ENCODE measurements around the gene MEIOB.
"Not testable (repeated sequence)": the region's sequence is repeated elsewhere in the genome, so short reads cannot be mapped to it uniquely, and the experiment has no call there.

MEIOB gene

DNA sequence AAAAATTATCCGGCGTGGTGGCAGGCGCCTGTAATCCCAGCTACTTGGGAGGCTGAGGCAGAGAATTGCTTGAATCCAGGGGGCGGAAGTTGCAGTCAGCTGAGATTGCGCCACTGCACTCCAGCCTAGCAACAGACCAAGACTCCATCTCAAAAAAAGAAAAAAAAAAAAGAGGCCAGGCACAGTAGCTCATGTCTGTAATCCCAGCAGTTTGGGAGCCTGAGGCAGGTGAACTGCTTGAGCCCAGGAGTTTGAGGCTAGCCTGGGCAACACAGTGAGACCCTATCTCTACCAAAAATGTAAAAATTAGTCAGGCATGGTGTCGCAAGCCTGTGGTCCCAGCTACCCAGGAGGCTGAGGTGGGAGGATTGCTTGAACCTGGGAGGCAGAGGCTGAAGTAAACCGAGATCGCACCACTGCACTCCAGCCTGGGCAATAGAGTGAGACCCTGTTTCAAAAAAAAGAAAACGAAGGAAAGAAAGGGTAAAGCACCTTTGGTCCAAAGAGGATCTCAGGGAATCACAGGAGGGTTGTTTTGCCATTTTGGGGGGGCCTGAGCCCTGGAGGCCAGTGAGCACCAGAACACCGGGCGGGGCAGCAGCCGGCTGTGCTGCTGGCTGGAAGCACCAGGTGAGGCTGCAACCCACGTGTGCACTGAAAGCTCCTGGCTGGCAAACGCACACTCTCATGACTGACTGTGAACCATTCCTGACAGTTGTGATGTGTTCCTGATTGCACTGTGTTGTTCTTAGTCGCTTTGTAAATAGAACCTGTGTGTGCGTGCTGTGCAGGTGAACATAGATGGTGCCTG is 27.9 kb upstream of the MEIOB start:
- no peaks in the 10 kb centered on the region for H3K9me3 ChIP-seq (replicated peaks; ENCODE audit: insufficient read depth, low read length)
- H3K9me2 ChIP-seq (replicated peaks; ENCODE audit: insufficient read depth, low read length): no peaks in the 10 kb centered on the region
- H3K27ac ChIP-seq (ENCODE audit: low read length): peak overlapping the region; percentile 89
- H3K4me3 ChIP-seq (ENCODE audit: low read length): peak overlapping the region; percentile 42
- H3F3A ChIP-seq (ENCODE audit: insufficient read depth, low read length): peaks cover 12% of the 10 kb centered on the region
- H3K9ac ChIP-seq (ENCODE audit: low read length): peak overlapping the region; percentile 66
- TF ChIP-seq EZH2 (optimal IDR thresholded peaks at IDR 0.05; ENCODE audit: low read depth, low read length) (no peak), CTCF (IDR thresholded peaks at IDR 0.05; ENCODE audit: low read length) (no peak), EZH2phosphoT487 (IDR thresholded peaks at IDR 0.05; ENCODE audit: low read length) (no peak)
- H3K36me3 ChIP-seq (replicated peaks; ENCODE audit: insufficient read depth, low read length): no peaks in the 10 kb centered on the region
- H3K4me2 ChIP-seq (ENCODE audit: low read depth, low read length): peak overlapping the region; percentile 88
- H4K20me1 ChIP-seq (ENCODE audit: insufficient read depth, low read length): no peaks in the 10 kb centered on the region
- no peaks in the 10 kb centered on the region for H3K79me2 ChIP-seq (ENCODE audit: low read length)
- peak; percentile 82 for DNase-seq
- no peaks in the 10 kb centered on the region for H3K27me3 ChIP-seq (replicated peaks; ENCODE audit: insufficient read depth, low read length)
- peak overlapping the region; percentile 88 for H2AFZ ChIP-seq (ENCODE audit: low read length)
- H3K4me1 ChIP-seq (ENCODE audit: low read length): peaks cover 15% of the 10 kb centered on the region

GRCh38 chr16:1897692-1898091 is 25.7 kb upstream of the MEIOB start:
- not testable (repeated sequence) for H2AFZ ChIP-seq (ENCODE audit: low read length); DNase-seq; H3K9ac ChIP-seq (ENCODE audit: low read length); H4K20me1 ChIP-seq (ENCODE audit: insufficient read depth, low read length); H3K27me3 ChIP-seq (replicated peaks; ENCODE audit: insufficient read depth, low read length); H3K79me2 ChIP-seq (ENCODE audit: low read length); H3K4me3 ChIP-seq (ENCODE audit: low read length); H3K36me3 ChIP-seq (replicated peaks; ENCODE audit: insufficient read depth, low read length); H3K9me3 ChIP-seq (replicated peaks; ENCODE audit: insufficient read depth, low read length); H3K9me2 ChIP-seq (replicated peaks; ENCODE audit: insufficient read depth, low read length); H3K27ac ChIP-seq (ENCODE audit: low read length); H3K4me2 ChIP-seq (ENCODE audit: low read depth, low read length)
- Histone ChIP-seq H3F3A (ENCODE audit: insufficient read depth, low read length) (peaks cover 12% of the 10 kb centered on the region), H3K4me1 (ENCODE audit: low read length) (peaks cover 15% of the 10 kb centered on the region)

GRCh38 chr16:1895949-1896675 is 24.1 kb upstream of the MEIOB start:
- no peak for DNase-seq
- H3K9ac ChIP-seq (ENCODE audit: low read length): no peak overlapping the region
- no peaks in the 10 kb centered on the region for H3K36me3 ChIP-seq (replicated peaks; ENCODE audit: insufficient read depth, low read length)
- no peaks in the 10 kb centered on the region for H3K79me2 ChIP-seq (ENCODE audit: low read length)
- no peaks in the 10 kb centered on the region for H3K9me2 ChIP-seq (replicated peaks; ENCODE audit: insufficient read depth, low read length)
- no peak overlapping the region for H3K27ac ChIP-seq (ENCODE audit: low read length)
- peaks cover 12% of the 10 kb centered on the region for H3F3A ChIP-seq (ENCODE audit: insufficient read depth, low read length)
- no peak overlapping the region for H3K4me2 ChIP-seq (ENCODE audit: low read depth, low read length)
- H3K4me3 ChIP-seq (ENCODE audit: low read length): no peak overlapping the region
- no peaks in the 10 kb centered on the region for H3K9me3 ChIP-seq (replicated peaks; ENCODE audit: insufficient read depth, low read length)
- H3K27me3 ChIP-seq (replicated peaks; ENCODE audit: insufficient read depth, low read length): no peaks in the 10 kb centered on the region
- no peaks in the 10 kb centered on the region for H4K20me1 ChIP-seq (ENCODE audit: insufficient read depth, low read length)
- H3K4me1 ChIP-seq (ENCODE audit: low read length): peaks cover 15% of the 10 kb centered on the region
- no peak for TF ChIP-seq EZH2 (optimal IDR thresholded peaks at IDR 0.05; ENCODE audit: low read depth, low read length)
- no peak for TF ChIP-seq CTCF (IDR thresholded peaks at IDR 0.05; ENCODE audit: low read length)
- TF ChIP-seq EZH2phosphoT487 (IDR thresholded peaks at IDR 0.05; ENCODE audit: low read length): no peak
- no peak overlapping the region for H2AFZ ChIP-seq (ENCODE audit: low read length)
